GM18858 (cell line): ENCODE measurements around the gene PXMP2.

Source experiments
- ATAC-seq: cut with Tn5 transposase; IDR thresholded peaks from one replicate; pipeline ENCODE4 v1.9.1; 2021; ENCODE audit not compliant: unreplicated experiment

Gene PXMP2

DNA sequence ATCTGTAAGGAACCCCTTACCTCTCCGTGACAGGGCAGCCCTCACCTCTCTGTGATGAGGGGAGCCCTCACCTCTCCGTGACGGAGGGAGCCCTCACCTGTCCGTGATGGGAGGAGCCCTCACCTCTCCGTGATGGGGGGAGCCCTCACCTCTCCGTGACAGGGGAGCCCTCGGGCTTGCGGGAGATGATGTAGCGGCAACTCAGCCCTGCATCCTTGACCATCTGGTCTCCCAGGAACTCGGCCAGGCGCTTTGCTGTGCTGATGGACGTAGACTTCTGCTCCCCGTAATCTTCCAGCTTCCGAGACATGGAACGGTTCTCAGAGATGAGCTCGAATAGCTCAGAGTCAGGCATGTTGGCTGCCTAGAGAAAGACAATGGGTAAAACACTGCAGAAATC is 28.2 kb upstream of the PXMP2 start:
- ATAC-seq, result no peak

DNA sequence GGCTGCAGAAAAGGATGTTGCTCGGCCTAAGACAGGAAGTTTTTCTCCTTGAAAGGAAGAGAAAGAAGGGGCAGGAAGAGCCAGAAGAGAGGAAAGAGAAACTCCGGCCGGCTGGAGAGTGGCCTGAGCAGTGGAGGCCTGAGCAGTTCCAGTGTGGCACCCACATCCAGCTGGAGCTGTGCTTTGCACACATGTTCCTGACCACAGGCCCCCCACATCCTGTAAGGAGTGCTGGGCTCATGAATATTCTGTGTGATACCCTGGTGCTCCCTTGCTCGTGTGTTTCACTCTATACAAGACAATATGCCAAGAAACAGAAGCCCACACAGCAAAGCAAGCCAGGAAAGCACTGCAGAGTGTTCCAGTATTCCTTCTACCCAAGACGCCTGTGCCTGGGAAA is 27.3 kb upstream of the PXMP2 start:
- no peak for ATAC-seq

DNA sequence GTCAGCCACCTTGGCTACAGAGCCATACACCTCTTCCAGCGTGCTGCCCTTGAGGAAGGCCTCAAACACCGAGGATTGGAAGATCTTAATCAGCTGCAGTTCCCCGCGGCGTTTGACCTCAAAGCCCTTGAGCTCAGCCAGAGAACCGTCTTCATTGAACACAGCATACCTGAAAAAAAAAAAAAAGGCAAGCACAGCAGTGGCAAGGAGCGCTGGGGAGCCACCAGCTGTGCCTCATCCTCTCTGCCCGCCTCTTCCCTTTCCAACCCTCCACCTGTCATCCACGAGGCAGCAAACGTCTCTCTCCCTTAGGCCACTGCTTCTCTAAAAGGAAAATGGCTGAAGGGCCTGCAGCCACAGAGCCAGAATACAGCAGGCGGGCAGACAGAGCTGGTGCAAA is 26.4 kb upstream of the PXMP2 start:
- no peak for ATAC-seq

DNA sequence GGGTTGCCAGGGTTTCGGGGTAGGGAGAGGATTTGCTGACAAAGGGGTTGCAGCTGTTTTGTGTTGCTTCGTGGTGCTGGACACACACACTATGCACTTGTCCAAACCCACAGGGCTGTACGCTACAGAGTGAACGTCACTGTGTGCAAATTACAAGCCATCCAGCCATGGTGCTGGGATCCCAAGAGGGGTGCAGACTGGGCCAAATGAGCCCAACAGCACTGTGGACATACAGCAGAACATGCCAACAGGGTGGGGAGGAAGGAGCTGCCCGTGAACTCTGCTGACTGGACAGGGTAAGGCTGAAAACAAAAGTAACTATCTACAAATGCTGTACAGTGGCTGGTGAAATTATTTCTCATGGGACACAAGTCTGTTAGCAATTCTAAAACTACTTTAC is 25.4 kb upstream of the PXMP2 start:
- no peak for ATAC-seq

DNA sequence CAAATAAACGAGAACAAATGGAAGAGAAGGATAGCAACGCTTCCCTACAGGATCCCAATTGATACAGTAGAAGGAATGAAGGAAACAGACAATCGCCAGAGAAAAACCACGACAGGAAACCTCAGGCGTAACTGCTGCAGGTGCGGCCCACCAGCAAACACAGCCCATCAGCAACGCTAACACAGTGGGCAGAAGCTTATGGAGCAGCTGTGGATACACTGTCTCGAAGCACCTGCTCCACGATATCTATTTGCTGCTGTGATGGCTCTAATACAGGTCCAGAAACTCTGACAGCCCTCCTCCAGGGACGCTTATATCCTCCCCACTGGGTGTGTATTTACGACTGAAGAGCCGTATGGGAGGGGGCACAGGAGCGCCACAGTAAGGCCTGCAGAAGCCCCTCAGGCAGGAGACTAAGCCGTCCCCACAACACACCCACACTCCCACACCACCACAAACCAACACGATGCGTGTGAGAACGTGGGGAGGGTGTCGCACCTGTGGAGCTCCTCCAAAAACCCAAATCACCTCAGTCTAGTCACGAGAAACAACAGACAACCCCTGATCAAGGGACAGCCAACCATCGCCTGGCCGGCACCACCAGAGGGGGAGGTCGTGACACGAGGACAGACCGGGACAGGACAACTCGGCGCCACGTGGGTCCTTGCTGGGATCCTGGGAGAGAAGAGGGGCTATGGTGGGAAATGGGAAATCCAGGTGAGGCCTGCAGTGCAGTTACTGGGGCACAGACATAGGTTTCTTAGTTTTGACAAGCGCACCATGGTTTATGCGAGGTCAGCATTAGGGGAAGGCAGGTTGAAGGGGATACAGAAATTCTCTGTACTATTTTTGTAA is 24.3 kb upstream of the PXMP2 start:
- no peak for ATAC-seq

DNA sequence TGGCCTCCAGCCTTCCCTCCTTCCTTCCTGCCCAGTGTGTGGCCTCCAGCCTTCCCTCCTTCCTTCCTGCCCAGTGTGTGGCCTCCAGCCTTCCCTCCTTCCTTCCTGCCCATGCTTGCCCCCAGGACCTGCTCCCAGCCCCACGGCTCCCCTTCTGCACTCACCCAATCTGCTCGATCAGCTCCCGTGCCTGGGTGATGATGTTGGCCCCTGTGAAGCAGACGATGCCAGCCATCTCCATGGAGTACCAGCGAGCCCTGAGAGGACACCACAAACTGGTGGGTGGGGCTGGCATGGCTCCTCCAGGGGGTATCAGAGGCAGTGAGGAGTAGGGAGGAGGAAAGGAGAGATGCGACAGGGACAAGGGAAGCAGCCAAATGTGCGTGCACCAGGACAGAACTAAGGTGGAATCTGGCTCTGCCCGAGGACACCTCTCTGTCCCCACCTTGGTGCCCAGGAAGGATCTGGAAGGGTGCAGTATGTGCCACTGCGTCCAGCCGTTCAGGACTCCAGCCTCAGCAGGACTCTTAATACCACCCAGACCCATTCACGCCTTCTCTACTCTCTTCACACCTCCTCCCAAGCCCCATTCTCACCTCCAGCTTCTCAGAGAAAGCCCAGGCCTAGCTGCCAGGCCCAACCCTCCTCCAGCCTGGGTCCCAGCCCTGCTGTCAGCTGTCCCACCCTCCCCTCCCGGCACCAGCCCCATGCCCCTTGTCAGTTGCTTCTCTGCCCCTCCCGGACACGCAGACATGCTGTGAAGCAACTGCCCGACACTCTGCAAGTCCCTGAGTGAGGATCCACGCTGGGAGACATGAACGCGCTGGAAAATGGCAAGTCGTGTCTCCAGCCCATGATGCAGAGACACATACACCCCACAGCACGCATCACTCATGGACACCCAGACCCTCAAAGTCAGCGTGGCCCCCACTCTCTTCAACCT is 22.9 kb upstream of the PXMP2 start:
- no peak for ATAC-seq

DNA sequence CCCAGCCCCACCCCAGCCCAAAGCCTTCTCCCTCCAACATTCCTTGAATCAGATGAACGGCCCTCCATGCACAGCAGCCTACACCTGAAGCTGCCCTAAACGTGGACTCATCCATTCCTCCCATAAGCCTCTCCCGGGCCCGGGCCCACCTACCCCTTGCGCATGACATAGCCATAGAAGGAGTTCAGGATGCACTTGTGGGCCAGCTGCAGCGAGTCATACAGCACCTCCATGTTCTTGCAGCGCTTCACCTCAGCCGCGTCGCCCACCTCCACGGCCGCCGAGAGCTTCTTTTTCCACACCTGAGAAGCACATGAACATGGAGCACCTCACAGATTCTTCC is 22.3 kb upstream of the PXMP2 start:
- ATAC-seq, result no peak

DNA sequence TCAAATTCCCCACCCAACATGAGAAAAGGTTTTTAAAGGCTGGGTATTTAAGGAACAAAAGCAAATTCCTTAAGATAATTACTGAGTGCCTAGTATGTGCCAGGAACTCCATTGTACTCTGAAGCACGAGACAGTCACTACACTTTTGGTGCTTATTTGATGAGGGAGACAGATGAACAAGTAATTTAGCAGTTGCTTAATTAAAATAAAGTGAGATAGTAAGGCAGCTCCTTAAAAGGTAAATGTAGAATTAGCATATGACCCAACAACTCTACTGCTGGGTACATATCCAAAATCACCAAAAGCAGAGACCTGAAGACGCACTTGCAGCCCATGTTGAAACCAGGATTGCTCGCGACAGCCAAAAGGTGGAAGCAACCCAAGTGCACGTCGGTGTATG is 21.6 kb upstream of the PXMP2 start:
- ATAC-seq, result no peak

DNA sequence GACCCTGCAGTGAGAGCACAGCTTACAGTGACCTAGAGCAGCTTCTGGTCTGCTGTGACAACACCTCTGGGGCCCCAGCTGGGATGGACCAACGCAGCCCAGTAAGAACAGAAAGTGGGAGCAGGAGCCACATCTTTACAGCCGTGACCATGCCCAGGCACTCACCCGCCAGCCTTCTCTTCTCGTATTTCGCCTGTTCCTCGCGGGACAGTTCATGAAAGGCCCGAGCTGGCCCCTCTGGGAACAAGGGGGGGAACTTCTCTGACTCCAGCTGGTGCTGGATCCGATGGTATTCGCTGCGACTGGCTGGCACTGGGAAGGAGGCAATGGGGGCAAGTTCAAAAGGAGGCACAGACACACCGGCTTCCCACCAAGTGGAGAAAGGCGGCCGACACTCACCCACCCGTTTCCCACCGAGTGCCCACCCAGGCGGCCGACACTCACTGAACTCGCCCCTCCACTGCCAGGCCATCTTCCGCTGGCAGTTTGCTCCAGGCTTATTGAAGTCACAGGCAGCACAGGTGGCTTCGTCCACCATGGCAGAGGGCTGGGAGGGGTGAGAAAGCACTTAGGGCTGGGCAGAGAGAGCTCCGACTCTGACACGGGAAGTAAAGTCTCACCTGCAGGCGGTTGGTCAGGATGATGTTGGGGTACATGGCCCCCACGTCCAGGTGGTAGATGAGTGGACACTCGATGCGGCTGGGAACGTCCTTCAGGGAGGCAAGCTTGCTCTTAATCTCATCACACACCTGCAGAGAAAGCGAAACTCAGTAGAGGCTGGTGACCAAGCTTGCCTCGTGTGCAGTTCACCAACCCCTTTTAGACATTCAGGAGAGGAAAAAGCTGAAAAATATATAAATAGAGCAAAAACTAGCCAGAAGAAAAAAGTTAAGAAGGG is 18.9 kb upstream of the PXMP2 start:
- ATAC-seq, result no peak

DNA sequence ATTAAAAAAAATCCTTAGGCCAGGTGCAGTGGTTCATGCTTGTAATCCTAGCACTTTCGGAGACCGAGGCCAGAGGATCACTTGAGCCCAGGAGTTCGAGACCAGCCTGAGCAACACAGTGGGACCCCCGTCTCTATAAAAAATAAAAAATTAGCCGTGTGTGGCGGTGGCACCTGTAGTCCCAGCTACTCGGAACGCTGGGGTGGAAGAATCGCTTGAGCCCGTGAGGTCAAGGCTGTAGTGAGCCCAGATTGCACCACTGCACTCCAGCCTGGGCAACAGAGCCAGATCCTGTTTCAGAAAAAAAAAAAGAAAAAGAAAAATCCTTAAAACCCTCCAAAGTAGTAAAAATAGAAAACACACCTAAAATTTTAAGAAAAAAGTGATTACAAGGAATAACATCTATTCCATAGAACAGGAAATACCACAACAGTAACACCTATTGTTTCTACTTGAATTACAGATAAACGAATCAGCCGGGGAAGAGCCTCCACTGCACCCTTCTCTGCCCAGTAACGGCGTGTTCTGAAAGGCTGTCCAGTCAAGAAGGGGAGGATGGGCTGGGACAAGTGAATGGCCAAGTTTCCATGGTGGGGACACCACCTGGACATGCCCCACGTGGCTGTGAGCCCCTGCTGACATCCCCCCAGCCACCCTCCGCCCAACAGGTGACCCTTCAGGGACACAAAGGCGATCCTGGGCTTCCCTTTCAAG is 18.1 kb upstream of the PXMP2 start:
- no peak for ATAC-seq

DNA sequence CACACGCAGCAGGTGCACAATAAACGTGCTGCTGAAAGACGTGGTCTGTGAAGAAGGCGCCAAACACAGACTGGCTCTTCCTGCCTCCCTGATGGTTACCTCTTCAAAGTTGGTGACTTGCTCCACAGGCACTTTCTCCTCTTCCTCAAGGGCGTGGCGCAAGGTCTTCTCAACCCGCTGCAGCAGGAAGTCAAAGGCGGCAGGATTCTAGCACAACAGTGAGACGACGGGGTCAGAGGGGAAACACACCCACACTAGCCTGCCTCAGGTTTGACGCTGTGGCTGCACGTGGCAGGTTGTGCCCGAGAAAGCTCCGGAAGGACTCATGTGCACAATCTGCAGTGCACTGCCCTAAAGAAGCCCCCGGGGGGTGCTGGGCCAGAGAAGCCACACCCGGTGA is 15.3 kb upstream of the PXMP2 start:
- no peak for ATAC-seq

DNA sequence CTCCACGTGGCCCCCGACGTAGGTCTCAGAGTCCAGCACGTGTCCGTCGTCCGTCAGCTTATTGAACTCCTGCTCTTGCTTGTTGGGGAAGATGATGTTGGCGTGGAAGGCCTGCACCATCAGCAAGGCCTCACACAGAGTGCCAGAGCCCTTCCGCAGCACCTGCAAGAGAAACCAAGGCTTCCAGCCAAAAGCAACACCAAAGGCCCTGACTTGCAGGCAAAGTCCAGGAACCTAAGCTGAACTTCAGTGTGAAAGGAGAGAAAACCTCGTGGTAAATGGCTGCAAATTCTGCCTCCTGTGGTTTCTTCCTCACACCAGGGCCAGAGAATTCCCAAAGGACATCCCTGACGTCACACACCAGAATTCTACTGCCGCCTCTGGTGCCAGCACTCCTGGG is 14.7 kb upstream of the PXMP2 start:
- ATAC-seq, result no peak

DNA sequence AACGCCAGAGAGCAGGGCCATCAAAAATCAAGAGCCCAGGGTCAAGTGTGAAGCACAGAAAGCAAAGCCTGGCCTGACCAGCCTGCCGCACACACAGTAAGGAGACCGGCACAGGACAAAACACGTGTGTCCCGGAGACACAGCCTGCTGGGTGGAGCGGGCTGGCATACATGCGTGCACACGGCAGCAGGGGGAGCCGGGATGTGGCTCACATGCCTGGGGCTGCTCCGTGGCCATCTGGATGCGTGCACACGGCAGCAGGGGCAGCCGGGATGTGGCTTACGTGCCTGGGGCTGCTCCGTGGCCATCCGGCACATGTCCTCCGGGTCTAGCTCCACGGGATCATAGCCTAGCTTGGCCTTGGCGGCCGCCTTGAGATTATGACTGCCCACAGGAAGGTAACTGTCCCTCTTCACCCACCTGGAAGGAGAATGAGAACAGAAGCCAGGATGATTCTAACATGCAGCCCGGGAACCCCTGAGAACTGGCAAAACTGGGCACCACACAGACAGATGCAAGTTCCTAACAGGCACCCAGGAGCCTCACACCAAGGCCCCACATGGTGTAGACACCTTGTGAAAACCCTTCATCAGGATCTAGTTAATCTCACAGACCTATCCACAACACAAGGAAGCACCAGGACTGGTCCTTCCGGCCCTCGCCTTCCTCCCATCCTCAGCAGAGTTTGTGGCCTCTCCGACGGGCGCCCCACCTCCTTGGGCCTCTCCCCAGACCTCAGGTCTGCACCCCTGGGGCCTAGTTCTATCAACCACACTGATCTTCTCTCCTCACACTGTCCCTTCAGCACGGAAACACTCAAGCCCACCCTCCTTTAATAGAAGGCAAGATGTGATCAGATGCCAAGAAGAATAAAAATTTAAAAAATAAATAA is 13.9 kb upstream of the PXMP2 start:
- no peak for ATAC-seq

DNA sequence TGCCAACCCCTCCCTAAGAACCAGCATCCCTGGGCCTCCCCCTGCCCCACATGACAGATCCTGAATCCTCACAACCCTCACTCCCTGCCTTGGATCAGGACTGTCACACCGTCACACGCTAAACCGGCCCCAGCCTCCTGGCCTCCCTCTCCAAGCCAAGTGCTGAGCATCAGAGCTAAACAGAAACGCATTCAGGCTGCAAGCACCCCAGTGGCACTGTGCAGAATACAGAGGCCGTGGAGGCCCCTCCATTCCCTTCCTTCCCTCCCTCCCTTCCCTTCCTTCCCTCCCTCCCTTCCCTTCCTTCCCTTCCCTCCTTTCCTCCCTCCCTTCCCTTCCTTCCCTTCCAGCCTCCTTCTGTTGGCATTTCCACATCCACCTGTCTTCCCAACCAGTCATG is 12.8 kb upstream of the PXMP2 start:
- ATAC-seq, result no peak

DNA sequence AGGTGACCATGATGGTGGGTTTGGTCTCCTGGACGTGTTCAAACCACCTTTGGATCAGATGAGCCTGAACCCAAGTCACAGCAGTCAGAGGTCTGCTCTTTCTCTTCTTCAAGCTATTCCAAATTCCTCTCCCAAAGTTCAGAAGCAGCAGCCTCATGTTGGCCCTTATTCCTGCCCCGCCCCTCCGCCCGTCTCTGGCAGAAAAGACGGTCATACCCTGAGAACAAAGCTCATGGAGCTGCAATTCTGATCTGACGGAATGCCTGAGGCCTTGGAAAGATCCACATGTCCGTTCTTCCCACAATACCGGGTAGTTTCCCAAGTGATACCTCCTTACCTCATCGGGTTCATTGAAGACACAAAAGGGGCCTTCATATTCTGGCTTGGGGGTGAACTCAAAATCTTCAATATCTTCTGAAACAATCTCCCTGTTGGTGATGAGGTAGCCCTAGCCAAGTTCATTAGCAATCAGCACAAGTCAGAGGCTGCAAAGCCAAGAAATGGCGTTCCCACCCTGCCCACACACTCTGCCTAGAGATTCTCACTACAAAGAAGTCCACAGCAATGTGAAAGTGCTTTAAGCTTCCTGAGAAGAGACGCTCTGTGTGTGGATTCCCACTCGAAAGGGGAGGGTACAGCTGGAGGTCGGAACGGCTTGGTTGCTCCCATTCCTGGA is 11.5 kb upstream of the PXMP2 start:
- no peak for ATAC-seq

DNA sequence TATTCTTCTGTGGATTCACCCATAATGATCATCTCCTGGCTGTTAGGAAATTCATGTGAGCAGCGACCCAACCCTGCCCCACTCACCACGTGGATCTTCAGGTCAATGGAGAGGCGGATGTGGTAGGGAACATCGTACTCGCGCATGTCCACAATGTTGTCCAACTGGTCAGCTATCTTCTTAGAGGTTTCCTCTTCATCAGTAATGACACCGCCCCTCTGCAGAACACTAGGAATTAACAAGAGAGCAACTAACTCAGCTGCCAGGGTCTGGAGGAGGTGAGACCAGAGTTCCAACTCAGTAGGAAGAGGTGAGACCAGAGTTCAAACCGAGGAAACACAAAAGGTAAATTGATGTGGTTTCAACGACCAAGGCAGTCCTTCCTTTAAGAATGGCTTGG is 9.9 kb upstream of the PXMP2 start:
- no peak for ATAC-seq

DNA sequence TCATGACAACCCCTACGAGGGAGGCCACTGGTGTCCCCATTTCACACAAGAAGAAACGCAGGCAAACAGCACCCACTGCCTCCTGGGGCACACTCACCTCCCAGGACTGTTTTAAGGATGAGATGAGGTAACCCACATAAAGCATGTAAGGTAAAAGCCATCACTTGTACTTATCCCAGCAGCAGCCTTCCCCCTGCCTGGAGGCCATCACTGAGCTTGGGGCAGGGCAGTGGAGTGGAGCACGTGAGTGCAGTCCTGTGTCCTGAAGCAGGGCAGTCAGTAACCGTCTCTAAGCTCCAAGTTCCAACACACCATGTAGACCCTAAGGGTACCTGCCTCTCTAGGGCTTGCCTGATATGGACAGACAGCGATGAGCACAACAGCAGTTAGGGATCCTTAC is 2.0 kb upstream of the PXMP2 start:
- no peak for ATAC-seq

DNA sequence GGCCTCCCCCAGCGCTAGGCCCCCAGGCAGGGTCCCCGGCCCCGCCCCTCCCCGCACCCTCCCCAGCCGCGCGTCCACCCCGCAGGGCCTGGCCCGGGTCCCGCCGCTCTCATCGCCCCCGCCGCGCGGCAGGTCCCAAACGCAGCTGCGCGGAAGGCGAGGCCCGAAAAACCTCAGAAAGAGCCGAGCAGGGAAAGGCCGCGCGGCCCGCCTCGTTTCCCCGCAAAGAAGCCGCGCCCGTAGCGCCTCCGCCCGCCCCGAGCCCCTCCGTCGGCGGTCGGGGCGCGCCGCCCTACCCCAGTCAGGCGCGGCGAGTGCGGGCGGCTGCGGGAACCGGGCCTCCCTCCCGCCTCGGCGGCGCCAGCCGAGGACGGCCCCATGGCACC is 569 bp upstream of the PXMP2 start:
- ATAC-seq, result peak; percentile 15

DNA sequence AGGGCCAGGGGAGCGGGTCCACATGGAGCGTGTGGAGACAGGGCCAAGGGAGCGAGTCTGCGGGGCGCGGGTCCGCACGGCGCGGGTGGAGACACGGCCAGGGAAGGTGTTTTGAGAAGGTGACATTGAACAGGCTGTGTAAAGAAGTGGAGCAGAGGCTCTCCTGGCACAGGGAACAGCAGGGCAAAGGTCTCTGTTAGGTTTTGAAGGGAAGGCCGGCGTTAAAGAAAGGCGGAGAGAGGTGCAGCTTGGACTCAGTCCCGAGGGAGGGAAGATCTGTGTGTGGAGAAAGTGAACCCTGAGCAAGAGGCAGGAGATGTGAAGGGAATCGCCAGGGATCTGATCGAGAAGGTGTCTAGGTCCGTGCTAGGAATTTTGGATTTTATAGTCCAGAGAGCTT is 1.8 kb downstream of the PXMP2 start:
- no peak for ATAC-seq
